AG08396 (cell line): ENCODE data around the gene MMP24OS.
A peak's percentile ranks its signal among the peaks of the same experiment; 100 is the strongest.
"Not testable (repeated sequence)": the region's sequence is repeated elsewhere in the genome, so short reads cannot be mapped to it uniquely, and the experiment has no call there.

Experiments used
- DNase-seq: peaks from one replicate; pipeline ENCODE4 v3.0.0; 2012; ENCODE audit warnings: low spot score, mixed read lengths

Gene MMP24OS

DNA sequence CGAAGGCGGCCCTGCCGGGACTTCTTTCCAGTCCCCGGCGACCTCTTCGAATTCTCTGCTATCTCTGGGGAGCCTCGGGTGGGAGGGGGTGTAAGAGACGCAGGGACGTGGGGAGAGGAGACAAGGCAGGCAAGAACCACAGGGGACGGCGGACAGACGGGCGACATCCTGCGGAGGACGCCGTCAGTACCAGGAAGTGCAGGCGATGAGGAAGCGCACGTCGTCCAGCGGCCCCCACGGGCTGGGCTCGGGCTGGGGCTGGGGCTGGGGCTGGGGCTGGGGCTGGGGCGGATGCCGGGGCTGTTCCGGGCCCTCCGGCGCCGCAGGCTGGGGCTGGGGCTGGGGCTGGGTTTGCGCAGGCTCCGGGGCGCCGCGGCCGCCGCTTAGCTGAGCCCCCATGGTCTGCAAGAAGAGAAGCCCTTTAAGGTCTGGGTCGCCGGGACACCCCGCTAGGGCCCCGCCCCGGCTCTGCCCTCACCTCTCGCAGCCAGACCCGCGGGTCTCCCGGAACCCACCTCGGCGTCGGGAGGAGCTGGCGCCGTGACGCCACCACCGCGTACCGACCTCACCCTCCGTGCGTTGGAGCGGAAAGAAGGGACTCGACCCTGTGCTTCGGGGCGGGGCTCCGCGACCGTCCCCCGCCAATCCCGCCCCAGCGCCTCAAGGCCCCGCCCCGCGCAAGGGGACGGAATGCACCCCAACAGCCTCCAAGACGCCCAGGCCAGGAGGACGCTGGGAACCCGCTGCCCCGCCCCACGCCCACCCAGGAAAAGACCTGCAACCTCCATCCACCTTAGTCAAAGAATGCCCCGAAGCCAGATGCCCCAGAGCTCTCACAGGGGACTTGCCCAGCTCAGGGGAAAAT is at the start of gene MMP24OS:
Gene MMP24OS, minus strand, starts transcription at position 592 of the 865 bp plus-strand sequence. Its CDS starts 193 bp downstream, at position 399.
- DNase-seq, result peak; percentile 93

DNA sequence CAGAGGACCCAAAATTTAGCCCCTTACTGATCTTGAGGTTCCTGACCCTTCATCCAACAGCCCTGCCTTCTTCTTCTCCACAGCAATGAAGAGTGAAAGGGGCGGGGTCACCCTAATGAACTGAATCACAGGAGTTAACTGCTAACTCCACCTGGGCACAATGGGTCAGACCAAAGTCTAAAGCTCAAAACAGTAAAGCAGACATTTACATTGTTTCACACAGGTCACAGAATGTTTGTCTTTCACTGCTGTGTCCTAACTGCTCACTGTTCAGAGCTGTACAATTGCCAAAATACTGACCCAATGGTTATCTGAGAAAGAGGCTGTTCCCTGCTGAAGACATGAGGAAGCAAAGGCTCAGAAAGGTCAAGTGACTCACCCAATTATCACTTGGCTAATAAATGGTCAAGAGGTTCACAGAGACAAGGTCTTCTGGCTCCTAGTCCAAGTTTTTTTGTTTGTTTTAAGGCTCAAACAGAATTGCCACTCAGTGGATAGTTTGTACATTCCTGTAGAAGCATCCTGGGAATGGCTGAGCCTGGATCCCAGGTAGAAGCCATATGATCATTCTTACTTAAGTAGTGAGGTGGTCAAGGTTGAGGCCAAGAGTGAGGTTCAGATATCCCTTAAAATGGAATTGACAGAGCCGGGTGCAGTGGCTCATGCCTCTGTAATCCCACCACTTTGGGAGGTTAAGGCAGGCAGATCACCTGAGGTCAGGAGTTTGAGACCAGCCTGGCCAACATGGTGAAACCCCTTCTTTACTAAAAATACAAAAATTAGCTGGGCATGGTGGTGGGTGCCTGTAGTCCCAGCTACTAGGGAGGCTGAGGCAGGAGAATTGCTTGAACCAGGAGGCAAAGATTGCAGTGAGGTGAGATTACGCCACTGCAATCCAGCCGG is 49.4 kb upstream of the MMP24OS start:
- DNase-seq, result no peak

DNA sequence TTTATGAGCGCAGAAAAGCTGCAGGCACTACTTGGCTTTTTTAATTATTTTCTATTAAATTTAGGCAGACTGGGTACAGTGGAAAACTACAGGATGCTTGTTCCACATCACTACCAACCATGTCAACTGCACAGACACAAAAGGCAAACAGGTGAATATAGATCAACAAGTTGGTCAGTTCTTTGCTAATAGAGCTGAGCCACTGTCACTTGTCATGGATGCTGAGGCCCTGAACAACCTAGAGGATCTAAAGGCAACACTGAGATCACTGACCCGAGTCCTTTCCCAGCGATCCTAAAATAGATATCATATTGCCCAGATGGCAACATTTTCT is 48.8 kb upstream of the MMP24OS start:
- no peak for DNase-seq

DNA sequence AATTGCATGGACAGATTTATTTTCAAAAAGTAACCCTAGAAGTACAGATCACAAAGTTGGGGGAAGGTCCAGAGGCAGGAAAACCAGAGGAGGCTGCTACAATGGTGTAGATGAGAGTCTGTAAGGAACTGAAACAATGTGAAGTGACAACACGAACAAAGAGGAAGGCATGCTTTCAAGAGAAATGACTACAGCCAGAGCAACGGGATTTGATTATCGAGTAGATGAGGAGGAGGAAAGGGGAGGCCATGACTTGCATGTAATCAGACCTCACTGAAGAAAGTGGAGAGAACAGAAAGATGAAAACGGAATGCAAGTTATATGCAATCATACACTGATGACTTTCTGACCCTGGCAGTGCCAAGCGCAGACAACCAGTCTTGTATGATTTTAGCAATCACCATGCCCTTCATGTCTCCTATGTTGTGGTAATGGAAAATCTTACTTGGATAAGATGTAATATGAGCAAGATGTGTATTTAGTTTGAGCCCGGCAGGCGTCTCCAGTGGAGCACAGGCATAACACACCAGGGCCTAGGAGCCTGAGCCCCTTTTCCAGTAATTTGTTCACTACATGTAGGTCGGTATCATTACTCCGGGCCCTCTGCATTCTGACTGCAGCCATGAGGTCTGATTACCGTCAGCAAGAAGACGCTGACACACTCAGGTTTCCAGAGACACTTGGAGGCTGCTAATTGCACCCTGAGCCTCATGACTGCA is 48.3 kb upstream of the MMP24OS start:
- DNase-seq, result no peak

DNA sequence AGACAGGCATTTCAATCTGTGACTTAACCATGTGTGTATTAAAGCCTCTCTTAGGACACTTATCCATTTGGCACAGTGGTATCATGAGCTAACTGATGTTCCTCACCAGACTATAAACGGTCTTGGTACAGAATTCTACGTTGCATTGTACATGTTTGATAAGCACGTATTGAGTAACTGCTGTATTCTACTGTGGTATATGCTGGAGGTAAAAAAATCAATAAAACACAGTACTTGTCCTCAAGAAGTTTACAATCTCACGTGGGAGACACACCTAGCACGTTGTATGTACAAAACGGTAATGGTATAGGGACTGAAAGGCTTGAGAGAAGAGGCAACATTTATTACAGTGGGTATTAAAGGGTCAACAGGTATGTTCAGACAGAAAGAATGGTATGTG is 47.5 kb upstream of the MMP24OS start:
- no peak for DNase-seq

DNA sequence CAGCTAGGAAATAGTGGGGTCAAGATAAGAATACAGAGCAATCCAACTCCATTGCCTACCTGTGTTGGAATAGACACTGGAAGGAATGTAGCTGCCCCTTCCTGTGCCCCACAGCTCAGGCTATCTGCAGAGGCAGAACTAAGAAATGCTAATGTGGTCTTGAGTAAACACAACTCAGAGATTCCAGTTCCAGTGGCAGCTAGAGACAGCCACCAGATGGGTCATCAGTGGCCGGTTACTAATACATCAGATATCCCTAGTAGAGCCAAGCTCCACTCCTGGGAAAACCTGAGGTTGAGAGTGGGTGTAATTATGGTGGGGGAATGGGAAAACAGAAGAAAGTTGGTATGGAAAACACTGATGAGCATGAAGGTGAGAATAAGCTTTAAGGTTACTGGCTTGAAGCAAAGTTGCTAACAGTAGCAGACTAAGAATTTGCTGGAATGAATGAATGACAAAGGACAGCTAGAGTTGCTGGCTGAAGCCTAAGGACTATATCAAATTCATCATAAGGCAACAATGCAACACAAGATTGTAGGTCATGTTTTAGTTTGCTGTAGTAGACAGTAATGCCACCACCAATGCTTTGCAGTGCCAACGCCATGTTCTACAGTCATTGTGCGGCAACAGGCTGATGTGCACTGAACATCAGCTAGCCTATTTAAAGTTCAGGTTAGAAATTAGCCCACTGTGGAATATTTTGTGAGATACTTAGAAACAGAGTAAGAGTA is 42.6 kb upstream of the MMP24OS start:
- peak; percentile 49 for DNase-seq

DNA sequence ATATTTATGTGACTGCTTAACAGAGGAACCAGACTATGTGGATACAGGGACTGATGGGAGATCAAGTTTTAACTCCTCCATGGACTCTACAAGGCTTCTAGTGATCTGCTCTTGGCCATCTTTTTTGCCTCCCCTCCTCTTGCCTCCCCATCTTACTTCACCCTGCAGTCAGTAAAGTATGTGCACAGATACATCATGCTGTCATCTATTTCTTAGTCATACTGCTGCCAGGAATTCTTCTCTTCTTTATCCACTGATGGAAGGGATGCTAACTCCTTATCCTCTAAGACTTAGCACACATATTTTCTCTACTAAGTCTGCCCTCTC is 41.9 kb upstream of the MMP24OS start:
- no peak for DNase-seq

DNA sequence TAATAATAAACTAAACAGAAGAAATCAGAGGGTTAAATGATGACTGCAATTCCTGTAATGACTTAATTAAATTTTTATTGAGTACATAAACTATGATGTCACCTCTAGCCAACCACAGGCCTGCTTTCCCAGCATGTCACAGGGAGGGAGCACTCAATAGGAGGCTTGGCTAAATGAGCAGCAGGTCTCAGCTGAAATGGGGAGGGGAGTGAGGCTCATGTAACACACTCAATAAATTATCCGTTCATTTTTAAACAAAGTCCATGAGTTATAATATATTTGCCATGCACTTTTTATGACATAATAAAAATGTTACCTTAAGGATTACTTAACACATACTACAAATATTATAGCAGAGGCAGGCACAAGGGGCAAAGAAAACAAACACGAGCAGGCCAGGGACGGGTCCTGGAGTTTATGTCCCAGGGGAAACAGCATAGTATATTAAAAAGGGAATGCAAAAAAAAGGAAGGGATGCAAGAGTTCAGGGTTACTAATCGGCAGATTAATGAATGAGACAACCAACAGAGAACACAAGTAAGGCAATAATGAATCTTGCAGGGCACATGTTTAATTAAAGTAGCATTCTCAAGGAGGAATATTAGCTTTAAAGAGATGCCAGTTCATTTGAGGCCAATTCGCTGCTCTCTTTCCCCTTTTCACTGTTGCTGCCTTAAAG is 41.4 kb upstream of the MMP24OS start:
- DNase-seq, result peak; percentile 47

DNA sequence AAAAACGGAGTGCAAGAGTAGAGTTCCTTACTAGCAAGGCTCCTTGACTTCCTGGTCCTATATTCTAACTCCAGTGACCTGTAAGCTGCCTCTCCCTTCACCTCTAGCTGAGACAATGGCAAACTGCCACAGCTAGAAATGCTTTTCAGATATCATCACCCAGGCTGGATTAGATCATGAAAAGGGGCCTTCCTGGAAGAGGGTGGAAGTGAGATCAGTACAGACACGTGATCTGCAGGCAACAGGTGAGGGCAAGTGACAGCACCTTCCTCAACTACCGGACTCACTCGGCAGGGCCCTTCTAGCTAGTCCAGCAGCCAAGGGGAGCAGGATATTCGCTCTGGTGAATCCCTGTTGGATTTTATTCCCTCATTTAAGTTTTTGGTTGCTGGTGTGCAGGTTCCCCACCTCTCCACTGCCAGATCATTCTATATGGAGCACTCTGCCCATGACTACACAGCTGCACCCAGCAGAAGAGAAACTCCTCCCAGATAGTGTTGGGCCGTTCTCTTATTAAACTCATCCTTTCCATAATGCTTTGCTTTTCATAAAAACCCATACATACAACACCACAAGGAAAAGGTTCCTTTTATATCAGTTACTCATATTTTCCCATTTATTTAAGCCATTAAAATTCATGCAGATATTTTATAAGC is 40.7 kb upstream of the MMP24OS start:
- DNase-seq, result no peak

DNA sequence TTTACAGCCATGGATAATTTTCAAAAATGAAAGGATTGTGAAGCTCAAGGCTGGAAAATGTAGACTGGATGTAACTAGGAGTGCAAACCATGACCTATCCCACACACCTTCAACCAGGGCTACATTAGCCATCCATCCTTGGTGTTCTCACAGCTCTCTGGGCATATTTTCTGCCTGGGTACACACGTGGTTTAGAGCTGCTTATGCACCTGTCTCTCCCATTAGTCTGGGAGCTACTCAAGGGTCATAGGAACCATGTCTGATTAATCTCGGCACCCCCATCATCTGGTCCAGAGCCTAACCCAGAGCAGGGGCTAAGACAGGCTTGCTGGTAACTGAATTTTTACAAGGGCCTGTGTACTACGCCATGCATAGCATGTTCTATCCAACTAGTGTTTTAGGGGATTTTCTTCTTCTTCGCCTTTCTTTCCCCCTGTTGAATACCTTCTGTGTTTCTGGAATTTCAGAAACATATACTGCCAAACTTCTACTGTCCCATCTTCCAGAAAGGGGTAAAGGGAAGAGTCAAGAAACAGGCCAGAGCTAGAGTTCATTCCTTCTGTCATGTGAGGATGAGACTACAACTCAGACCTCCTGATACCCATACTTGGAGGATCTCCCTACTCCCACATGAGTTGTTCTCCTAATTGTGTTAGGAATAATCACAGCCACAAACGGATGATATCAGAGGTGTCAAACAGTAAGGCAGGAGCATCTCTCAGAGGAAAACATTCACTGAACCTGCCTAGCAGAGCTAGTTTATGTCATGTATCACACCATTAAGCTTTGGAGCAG is 39.7 kb upstream of the MMP24OS start:
- no peak for DNase-seq

DNA sequence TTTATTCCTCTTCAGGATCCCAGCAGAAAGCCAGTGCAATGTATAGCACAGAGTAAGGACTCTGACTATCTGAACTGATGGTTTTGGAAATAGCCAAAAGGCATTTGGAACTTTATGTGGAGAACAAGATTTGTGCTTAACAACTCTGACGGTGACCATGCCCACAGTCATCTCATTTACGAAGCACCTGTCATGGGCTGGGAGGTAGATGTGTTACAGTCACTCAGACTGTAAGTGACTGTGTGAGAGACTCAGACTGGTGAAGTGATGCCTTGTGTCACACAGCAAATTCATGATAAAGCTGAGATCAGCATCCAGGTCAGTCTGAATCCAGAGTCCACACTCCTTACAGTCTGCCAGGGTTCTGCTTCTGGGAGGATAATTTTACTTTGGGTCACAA is 38.2 kb upstream of the MMP24OS start:
- DNase-seq, result no peak

DNA sequence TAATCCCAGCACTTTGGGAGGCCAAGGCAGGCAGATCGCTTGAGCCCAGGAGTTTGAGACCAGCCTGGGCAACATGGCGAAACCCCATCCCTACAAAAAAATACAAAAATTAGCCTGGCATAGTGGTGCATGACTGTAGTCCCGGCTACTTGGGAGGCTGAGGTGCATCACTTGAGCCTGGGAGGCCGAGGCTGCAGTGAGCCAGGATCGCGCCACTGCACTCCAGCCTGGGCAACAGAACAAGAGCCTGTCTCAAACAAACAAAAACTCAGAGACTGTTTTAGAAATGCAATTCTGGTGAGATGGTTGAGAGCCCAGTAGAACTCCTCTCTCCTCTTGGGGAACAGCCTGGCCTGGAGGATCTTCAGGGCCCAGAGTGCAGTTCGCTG is 37.7 kb upstream of the MMP24OS start:
- not testable (repeated sequence) for DNase-seq

DNA sequence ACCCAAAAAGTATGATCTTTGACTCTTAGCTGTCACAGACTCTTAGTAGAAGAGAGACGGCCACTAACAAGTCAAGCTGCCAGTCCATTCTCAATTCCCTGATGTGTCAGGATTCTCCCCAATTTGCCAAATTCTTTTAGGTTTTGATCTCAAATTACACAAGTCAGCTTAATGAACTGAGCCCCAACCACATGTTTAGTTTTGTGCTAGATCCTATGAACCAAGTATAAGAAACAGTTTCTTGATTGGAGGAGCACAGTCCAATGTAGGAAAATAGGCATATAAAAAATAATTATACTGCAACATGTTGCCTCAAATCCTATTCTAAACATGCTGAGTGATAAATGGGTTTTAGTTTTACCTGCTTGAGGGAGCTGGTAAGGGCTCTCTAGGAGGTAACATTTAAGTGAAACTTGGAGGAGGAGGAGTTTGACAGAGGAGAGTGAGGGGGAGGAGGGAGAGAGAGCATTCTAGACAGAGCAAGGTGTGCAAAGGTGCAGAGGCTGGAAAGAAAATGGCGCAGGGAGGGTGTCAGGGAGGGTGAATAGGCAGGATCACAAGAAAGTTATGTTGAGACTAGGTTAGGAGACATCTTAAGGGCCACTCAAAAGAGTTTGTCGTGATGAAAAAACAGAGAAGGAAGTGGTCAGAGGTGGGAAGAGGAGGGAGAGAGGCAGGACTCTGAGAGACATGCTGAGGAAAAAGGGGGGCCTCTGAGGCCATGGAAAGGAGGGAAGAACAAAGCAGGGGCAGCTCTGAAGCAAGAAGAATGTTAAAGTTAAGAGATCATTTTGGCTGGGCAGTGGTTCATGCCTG is 37.1 kb upstream of the MMP24OS start:
- DNase-seq, result no peak

DNA sequence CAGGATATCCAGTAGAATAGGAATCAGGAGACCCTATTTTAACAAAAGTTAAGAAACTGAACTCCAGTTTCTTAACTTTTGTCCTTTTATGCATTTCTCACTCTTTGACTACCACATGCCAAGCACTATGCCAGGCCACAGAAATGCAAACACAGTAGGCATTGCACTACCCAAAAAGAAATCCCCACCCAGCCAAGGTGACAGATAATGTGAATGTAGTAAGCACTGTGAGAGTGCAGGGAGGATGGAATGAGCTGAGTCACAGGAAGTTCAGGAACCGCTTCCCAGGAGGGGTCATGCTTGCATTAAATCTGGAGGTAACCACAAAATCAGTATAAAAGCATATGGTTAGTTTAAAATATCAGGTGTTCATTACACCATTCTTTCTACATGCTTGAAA is 34.4 kb upstream of the MMP24OS start:
- peak; percentile 64 for DNase-seq

DNA sequence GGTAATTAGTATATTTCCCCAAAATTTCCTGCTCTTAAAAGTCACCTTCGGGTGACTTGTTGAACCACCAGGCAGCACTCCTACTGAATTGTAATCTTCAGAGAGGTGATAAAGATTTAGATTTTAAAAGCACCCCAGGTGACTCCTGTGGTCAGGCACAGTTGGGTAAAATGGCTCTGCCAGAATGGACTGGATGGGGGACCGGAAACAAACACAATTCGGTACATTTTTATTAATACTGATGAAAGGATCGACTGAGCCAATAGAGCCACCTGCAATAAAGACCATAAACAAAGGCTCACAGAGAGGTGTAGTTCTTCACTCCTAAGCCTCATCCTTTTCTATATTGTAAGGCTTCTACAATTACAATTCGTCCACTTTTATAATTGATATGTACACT is 33.9 kb upstream of the MMP24OS start:
- DNase-seq, result no peak

DNA sequence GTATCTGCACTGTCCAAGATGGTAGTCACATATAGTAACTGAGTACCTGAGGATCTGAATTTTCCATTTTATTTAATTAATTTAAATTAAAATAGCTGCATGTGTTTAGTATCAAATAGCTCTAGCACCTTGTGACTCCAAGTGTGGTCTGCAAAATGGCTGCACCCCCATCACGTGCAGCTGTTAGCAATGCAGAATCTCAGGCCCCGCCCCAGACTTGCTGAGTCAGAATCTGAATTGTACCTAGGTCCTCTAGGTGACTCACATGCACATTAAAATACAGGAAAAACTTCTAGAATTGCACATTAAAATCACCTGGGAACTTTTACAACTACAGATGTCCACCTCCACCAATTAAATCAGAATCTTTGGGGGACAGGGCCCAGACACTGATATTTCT is 33.5 kb upstream of the MMP24OS start:
- no peak for DNase-seq

DNA sequence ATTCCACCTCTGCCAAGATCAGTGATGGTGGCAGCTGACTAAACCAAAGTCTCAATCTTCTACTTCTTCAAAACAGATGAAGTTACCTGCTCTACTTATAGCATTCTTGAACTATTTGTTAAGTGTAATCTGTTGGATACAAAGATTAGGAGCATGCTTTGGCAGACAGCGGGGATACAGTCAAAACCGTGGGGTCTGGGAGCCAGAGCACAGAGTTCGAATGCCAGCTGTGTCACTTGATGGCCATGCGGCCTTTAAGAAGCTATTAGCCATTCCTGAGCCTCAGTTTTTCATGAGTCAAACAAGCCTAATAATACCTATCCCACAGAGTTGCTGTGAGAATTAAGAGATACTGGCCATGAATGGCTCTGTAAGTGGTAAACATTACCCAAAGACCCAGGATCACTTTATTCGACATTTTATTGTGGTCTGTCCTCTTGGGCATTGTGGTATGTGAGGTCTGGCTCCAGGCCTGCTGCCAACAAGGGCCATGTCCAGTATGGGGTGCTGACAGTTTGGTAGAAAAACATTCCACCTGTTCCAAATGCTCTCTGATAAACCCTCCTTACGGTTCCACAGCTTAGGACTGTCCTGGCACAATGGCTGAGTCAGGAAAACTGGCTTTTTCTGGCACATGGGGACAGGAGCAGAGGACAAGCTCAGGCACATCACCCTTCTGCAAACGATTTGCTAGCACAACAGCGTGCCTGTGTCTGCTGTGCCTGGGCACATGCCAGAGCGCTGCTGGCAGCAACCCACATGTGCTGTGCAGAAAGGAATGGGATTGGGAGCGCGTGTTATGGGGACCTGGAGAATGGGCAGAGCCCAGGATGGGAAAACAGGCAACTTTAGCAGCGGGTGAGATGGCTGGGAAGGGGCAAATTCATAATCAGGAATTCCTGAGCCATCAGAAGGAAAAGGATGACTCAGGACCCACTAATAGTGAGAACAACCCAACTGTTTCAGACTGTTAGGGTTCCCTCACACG is 30.0 kb upstream of the MMP24OS start:
- peak; percentile 45 for DNase-seq
